Endothelial cell of umbilical vein (primary cell): Measurements from ENCODE around the gene DLGAP4. TPM values are rescaled to one million over a fixed set of nuclear protein-coding genes. Genes with fewer than 3 reads are reported as not detected.

Experiments used
- BruUV-seq: library from RNA; stranded (reverse); fragments of 400-500 nt; replicated peaks from 2 replicates; lab custom pipeline; 2021; lab: Mats Ljungman, UMichigan
- CTCF ChIA-PET: fragments of 300-600, 350-600 bp; sonication (Branson Sonifier 250); formaldehyde crosslinking; loops from one replicate; lab custom pipeline; 2021; ENCODE audit warnings: antibody characterized with exemption, inconsistent platforms; lab: Charles Lee
- POLR2A ChIA-PET: fragments of 300-600, 350-600 bp; sonication (Branson Sonifier 250); formaldehyde crosslinking; loops from one replicate; lab custom pipeline; 2021; ENCODE audit warnings: antibody characterized with exemption, inconsistent platforms; lab: Charles Lee
- DNase-seq: peaks from one replicate; pipeline ENCODE4 v3.0.0-alpha.2; 2011; ENCODE audit warnings: low read depth, low spot score
- FAIRE-seq: peaks from 2 replicates; lab custom pipeline; 2011; peaks lifted over from hg19 to GRCh38; lab: Jason Lieb, UNC
- H2AFZ ChIP-seq: 2 replicates; pipeline ENCODE4 v1.6.0; 2012; ENCODE audit warnings: low read depth, low read length, control low read depth, inconsistent platforms
- H3K27ac ChIP-seq: 2 replicates; pipeline ENCODE4 v1.5.1; 2011; ENCODE audit warnings: low read depth, mild to moderate bottlenecking, control low read depth, low read length, moderate library complexity; ENCODE audit not compliant: insufficient read depth
- H3K27me3 ChIP-seq, 2 experiments: 2 replicates each; pipeline versions ENCODE4 v1.6.0 to v1.6.1; 2011; ENCODE audit warnings: low read length in 2 of 2, mixed read lengths in 1 of 2; ENCODE audit not compliant: control insufficient read depth in 2 of 2, insufficient read depth in 2 of 2
- H3K36me3 ChIP-seq, 2 experiments: 2 replicates in 1 of 2; 3 replicates in 1 of 2; pipeline ENCODE4 v1.5.1; 2011; ENCODE audit warnings: low read length in 2 of 2, mild to moderate bottlenecking in 1 of 2, moderate library complexity in 1 of 2; ENCODE audit not compliant: control insufficient read depth in 2 of 2, insufficient read depth in 2 of 2; ENCODE audit errors: extremely low read depth in 1 of 2
- H3K4me1 ChIP-seq: 3 replicates; pipeline ENCODE4 v1.5.1; 2011; ENCODE audit warnings: mild to moderate bottlenecking, low read length; ENCODE audit not compliant: control insufficient read depth, insufficient read depth; ENCODE audit errors: extremely low read depth
- H3K4me2 ChIP-seq: 2 replicates; pipeline ENCODE4 v1.6.1; 2011; ENCODE audit warnings: low read length, control low read depth, mixed read lengths; ENCODE audit not compliant: insufficient read depth
- H3K4me3 ChIP-seq, 3 experiments: fragments of 200-600 bp in 1 of 3; sonication (generic), shearing (Covaris generic) in 1 of 3; replicated peaks in 1 of 3; 2 replicates each; pipeline ENCODE4 v1.5.1; 2011 to 2016; ENCODE audit warnings: control low read depth in 3 of 3, low read length in 3 of 3, mild to moderate bottlenecking in 2 of 3, inconsistent platforms in 1 of 3, low read depth in 1 of 3, moderate library complexity in 1 of 3; ENCODE audit not compliant: insufficient read depth in 1 of 3
- H3K79me2 ChIP-seq: 2 replicates; pipeline ENCODE4 v1.6.0; 2012; ENCODE audit warnings: low read length, inconsistent platforms; ENCODE audit not compliant: control insufficient read depth, insufficient read depth
- H3K9ac ChIP-seq: replicated peaks from 2 replicates; pipeline ENCODE3; 2011; ENCODE audit warnings: low read length, control low read depth; ENCODE audit not compliant: insufficient read depth; ENCODE audit errors: extremely low read depth
- H3K9me1 ChIP-seq: replicated peaks from 3 replicates; pipeline ENCODE4 v1.6.0; 2011; ENCODE audit warnings: mild to moderate bottlenecking, low read length; ENCODE audit not compliant: control insufficient read depth, insufficient read depth; ENCODE audit errors: extremely low read depth
- H3K9me3 ChIP-seq: replicated peaks from 2 replicates; pipeline ENCODE4 v1.5.1; 2012; ENCODE audit warnings: low read length, inconsistent platforms; ENCODE audit not compliant: control insufficient read depth, insufficient read depth
- H4K20me1 ChIP-seq: replicated peaks from 2 replicates; pipeline ENCODE3; 2011; ENCODE audit warnings: mild to moderate bottlenecking, low read length; ENCODE audit not compliant: control insufficient read depth, insufficient read depth; ENCODE audit errors: extremely low read depth
- CTCF ChIP-seq, 2 donors: IDR thresholded peaks; 1 replicate in 1 of 2; 2 replicates in 1 of 2; pipeline ENCODE4 v1.5.1; 2011; ENCODE audit warnings: low read length in 2 of 2, mild to moderate bottlenecking in 2 of 2, moderate library complexity in 2 of 2, control low read depth in 1 of 2, inconsistent platforms in 1 of 2, low read depth in 1 of 2; ENCODE audit not compliant: insufficient read depth in 1 of 2; ENCODE audit errors: extremely low read depth in 1 of 2
- EZH2 ChIP-seq: IDR thresholded peaks from 2 replicates; pipeline ENCODE4 v1.6.1; 2012; ENCODE audit warnings: borderline replicate concordance, low read depth, mild to moderate bottlenecking, moderate library complexity, low read length, inconsistent platforms; ENCODE audit not compliant: severe bottlenecking
- FOS ChIP-seq: IDR thresholded peaks from 2 replicates; pipeline ENCODE4 v1.6.1; 2011; ENCODE audit warnings: mild to moderate bottlenecking, low read length, moderate library complexity, borderline replicate concordance; ENCODE audit not compliant: insufficient read depth
- GATA2 ChIP-seq: IDR thresholded peaks from 2 replicates; pipeline ENCODE4 v1.7.0; 2011; ENCODE audit warnings: low read depth, mild to moderate bottlenecking, moderate library complexity, mixed read lengths, low read length; ENCODE audit not compliant: insufficient read length, insufficient read depth
- JUN ChIP-seq: IDR thresholded peaks from 2 replicates; pipeline ENCODE4 v1.6.1; 2011; ENCODE audit warnings: borderline replicate concordance, low read depth; ENCODE audit not compliant: insufficient read length, insufficient read depth
- MAX ChIP-seq: IDR thresholded peaks from 2 replicates; pipeline ENCODE4 v1.6.1; 2011; ENCODE audit not compliant: insufficient read depth, insufficient read length
- MYC ChIP-seq: IDR thresholded peaks from one replicate; pipeline ENCODE4 v1.6.1; 2011; ENCODE audit warnings: mild to moderate bottlenecking, low read depth, low read length
- POLR2A ChIP-seq: IDR thresholded peaks from 2 replicates; pipeline ENCODE4 v1.6.1; 2012; ENCODE audit warnings: low read depth, mild to moderate bottlenecking, control low read depth, low read length
- POLR2AphosphoS5 ChIP-seq: IDR thresholded peaks from 2 replicates; pipeline ENCODE4 v1.6.1; 2012; ENCODE audit warnings: low read depth, mild to moderate bottlenecking, control low read depth, low read length, moderate library complexity; ENCODE audit not compliant: insufficient read depth
- dilution Hi-C: fragments of 300-500 bp; cut with MboI; formaldehyde crosslinking; loops from one replicate; pipeline ENCODE4 v1.15.0; 2019; ENCODE audit warnings: low sequenced_read_pairs; ENCODE audit not compliant: extremely low pct_ligation_motif_present
- intact Hi-C: fragments of 100-400 bp; cut with micrococcal nuclease; formaldehyde crosslinking; loops from one replicate; pipeline ENCODE4 v1.10.0; 2022
- polyA plus RNA-seq, 4 experiments: library from polyadenylated mRNA; depleted of rRNA in 3 of 4; stranded (reverse) in 3 of 4; unstranded in 1 of 4; fragments of >200 nt; gene quantifications; 2 replicates each; pipeline versions ENCODE4 v1.2.1 to v1.2.3, GENCODE V29; 2011 to 2012; ENCODE audit warnings: missing spikeins in 1 of 4
- total RNA-seq: library from RNA; stranded (reverse); gene quantifications from 2 replicates; pipeline ENCODE4 v1.2.3, GENCODE V29; 2021

DLGAP4 gene
- total and polyA plus RNA-seq, 2 donors (not counting 3 experiments of a cell fraction or from before 2014, with no cell fraction given) = 57.5 to 125 TPM

GRCh38 chr20:36359668-36360406 lies 53.7 kb downstream of the DLGAP4 start:
- H3K27me3 ChIP-seq = no peaks in the 10 kb centered on the region
- no peaks in the 10 kb centered on the region for H3K36me3 ChIP-seq
- no peaks in the 10 kb centered on the region for H3K9me3 ChIP-seq
- no peak for FAIRE-seq
- H3K27ac ChIP-seq = no peak overlapping the region
- H3K79me2 ChIP-seq = no peaks in the 10 kb centered on the region
- ChIA-PET POLR2A (no interaction called here), CTCF (interaction anchor here (1.2 kb wide), 1 partner anchor 157 kb away, joined by 3 read pairs; no protein-coding TSS in a partner anchor)
- no peak overlapping the region for H3K9ac ChIP-seq
- dilution Hi-C loops (no loop called here), intact Hi-C loops (no loop called here)
- no peaks in the 10 kb centered on the region for H4K20me1 ChIP-seq
- no peak overlapping the region for H3K4me3 ChIP-seq
- no peak overlapping the region for H2AFZ ChIP-seq
- no peaks in the 10 kb centered on the region for H3K4me1 ChIP-seq
- H3K4me2 ChIP-seq = no peak overlapping the region
- DNase-seq = no peak
- no peaks in the 10 kb centered on the region for H3K9me1 ChIP-seq
- no TSS peak for BruUV-seq
- TF ChIP-seq POLR2A (no peak), CTCF (IDR thresholded peaks at IDR 0.05; ENCODE audit: extremely low read depth in 1 of 2, insufficient read depth in 1 of 2, low read depth in 1 of 2, low read length in 2 of 2) (no peak), MAX (no peak), POLR2AphosphoS5 (no peak), EZH2 (no peak), JUN (no peak), MYC (no peak), GATA2 (no peak), FOS (no peak)
